Stimulated activated CD4-positive, alpha-beta T cell treated with anti-CD3 and anti-CD28 coated beads, Interleukin-15, amount 100 ng/mL, for 24 hours (primary cell): ENCODE data around the gene ZPBP2.
"Not testable (repeated sequence)": the region's sequence is repeated elsewhere in the genome, so short reads cannot be mapped to it uniquely, and the experiment has no call there.

Experiments used
- DNase-seq: peaks from one replicate; pipeline ENCODE4 v3.0.0-alpha.2; 2020

Gene ZPBP2

GRCh38 chr17:39867880-39868553, at the start of gene ZPBP2:
ZPBP2 (plus strand) TSS chr17:39868202; CDS start chr17:39868355, 153 bp downstream.
- DNase-seq = peak; percentile 74

GRCh38 chr17:39818358-39819000, 49.5 kb upstream of the ZPBP2 start:
- DNase-seq = no peak

- no peak for DNase-seq
These were observed 47.5 kb upstream of the ZPBP2 start for GRCh38 chr17:39820541-39820940.

GRCh38 chr17:39820987-39821386, 47.0 kb upstream of the ZPBP2 start:
- DNase-seq = no peak

- peak; percentile 16 for DNase-seq
These were observed 46.0 kb upstream of the ZPBP2 start for GRCh38 chr17:39822051-39822451.

- no peak for DNase-seq
These were observed 44.5 kb upstream of the ZPBP2 start for GRCh38 chr17:39823407-39824054.

GRCh38 chr17:39826334-39826733, 41.7 kb upstream of the ZPBP2 start:
- no peak for DNase-seq

- DNase-seq = no peak
These were observed 39.6 kb upstream of the ZPBP2 start for GRCh38 chr17:39828443-39828842.

GRCh38 chr17:39831588-39831987, 36.4 kb upstream of the ZPBP2 start:
- no peak for DNase-seq

GRCh38 chr17:39834017-39834416, 34.0 kb upstream of the ZPBP2 start:
- no peak for DNase-seq

- no peak for DNase-seq
These were observed 32.8 kb upstream of the ZPBP2 start for GRCh38 chr17:39835038-39835786.

- DNase-seq = no peak
These were observed 31.9 kb upstream of the ZPBP2 start for GRCh38 chr17:39836117-39836516.

- DNase-seq = no peak
These were observed 29.9 kb upstream of the ZPBP2 start for GRCh38 chr17:39838057-39838456.

GRCh38 chr17:39838784-39839183, 29.2 kb upstream of the ZPBP2 start:
- no peak for DNase-seq

- no peak for DNase-seq
These were observed 26.8 kb upstream of the ZPBP2 start for GRCh38 chr17:39841134-39841683.

GRCh38 chr17:39845052-39845846, 22.8 kb upstream of the ZPBP2 start:
- DNase-seq = no peak

- DNase-seq = no peak
These were observed 21.8 kb upstream of the ZPBP2 start for GRCh38 chr17:39846205-39846604.

- no peak for DNase-seq
These were observed 19.4 kb upstream of the ZPBP2 start for GRCh38 chr17:39848600-39848999.

GRCh38 chr17:39850186-39850585, 17.8 kb upstream of the ZPBP2 start:
- DNase-seq = not testable (repeated sequence)

- no peak for DNase-seq
These were observed 15.8 kb upstream of the ZPBP2 start for GRCh38 chr17:39852239-39852638.

- DNase-seq = no peak
These were observed 13.1 kb upstream of the ZPBP2 start for GRCh38 chr17:39854909-39855308.
